Smooth muscle cell (in vitro differentiated cells): ENCODE results near the gene TMEM11. TPM values are rescaled to one million over a fixed set of nuclear protein-coding genes. Genes with fewer than 3 reads are reported as not detected.

Experiments used
- DNase-seq: peaks from one replicate; lab custom pipeline; 2025; ENCODE audit not compliant: unreplicated experiment; lab: John Stamatoyannopoulos, UW
- H2AFZ ChIP-seq: fragments of 200-600 bp; sonication (generic); 2 replicates; pipeline ENCODE4 v1.6.0; 2016; ENCODE audit warnings: antibody characterized with exemption, low read depth, mild to moderate bottlenecking
- H3F3A ChIP-seq: fragments of 200-600 bp; sonication (generic); 2 replicates; pipeline ENCODE4 v1.6.0; 2017; ENCODE audit warnings: antibody characterized with exemption, low read depth
- H3K27ac ChIP-seq: fragments of 200-600 bp; sonication (generic); 2 replicates; pipeline ENCODE4 v1.5.1; 2016; ENCODE audit warnings: low read depth, mild to moderate bottlenecking
- H3K27me3 ChIP-seq: fragments of 200-600 bp; sonication (generic); 2 replicates; pipeline ENCODE4 v1.6.1; 2016; ENCODE audit warnings: low read depth, mild to moderate bottlenecking
- H3K36me3 ChIP-seq: fragments of 200-600 bp; sonication (generic); 2 replicates; pipeline ENCODE4 v1.5.1; 2016; ENCODE audit warnings: low read depth
- H3K4me1 ChIP-seq: fragments of 200-600 bp; sonication (generic); 2 replicates; pipeline ENCODE4 v1.5.1; 2016; ENCODE audit warnings: low read depth
- H3K4me2 ChIP-seq: fragments of 200-600 bp; sonication (generic); 2 replicates; pipeline ENCODE4 v1.6.0; 2016; ENCODE audit warnings: mild to moderate bottlenecking
- H3K4me3 ChIP-seq: fragments of 200-600 bp; sonication (generic); 2 replicates; pipeline ENCODE4 v1.5.1; 2016; ENCODE audit warnings: mild to moderate bottlenecking
- H3K79me2 ChIP-seq: fragments of 200-600 bp; sonication (generic); 2 replicates; pipeline ENCODE4 v1.6.0; 2016; ENCODE audit warnings: low read depth, mild to moderate bottlenecking
- H3K9ac ChIP-seq: fragments of 200-600 bp; sonication (generic); 2 replicates; pipeline ENCODE4 v1.6.0; 2016; ENCODE audit warnings: low read depth
- H3K9me3 ChIP-seq: fragments of 200-600 bp; sonication (generic); replicated peaks from 2 replicates; pipeline ENCODE4 v1.5.1; 2016; ENCODE audit warnings: low read depth
- H4K20me1 ChIP-seq: fragments of 200-600 bp; sonication (generic); 2 replicates; pipeline ENCODE4 v1.6.0; 2016; ENCODE audit warnings: low read depth
- CTCF ChIP-seq: fragments of 200-600 bp; sonication (generic); IDR thresholded peaks from 2 replicates; pipeline ENCODE4 v1.5.1; 2017; ENCODE audit warnings: borderline replicate concordance, mild to moderate bottlenecking, antibody characterized with exemption; ENCODE audit not compliant: insufficient read depth, poor library complexity, severe bottlenecking
- WGBS: methylation state at CpG from one replicate; pipeline ENCODE4 v1.1.7; 2016; ENCODE audit warnings: low lambda C conversion rate; 5-methylcytosine and 5-hydroxymethylcytosine counted together
- polyA plus RNA-seq: library from polyadenylated mRNA; unstranded; fragments of >200 nt; fragmentation: Nextera tagmentation; extraction: Ambion mirVana; gene quantifications from 2 replicates; pipeline ENCODE4 v1.2.1, GENCODE V29; 2016
- small RNA-seq: library from RNA; depleted of rRNA; stranded (forward); fragments of <200 nt; gene quantifications from one replicate; pipeline ENCODE3, GENCODE V24; 2014
- total RNA-seq: library from RNA; depleted of rRNA; stranded (reverse); fragments of >200 nt; gene quantifications from 2 replicates; pipeline ENCODE4 v1.2.3, GENCODE V29; 2014

Gene TMEM11
- total and polyA plus RNA-seq, 2 experiments from 2014 or later = 24.0 to 80.3 TPM

GRCh38 chr17:21157586-21158370, 56.2 kb downstream of the TMEM11 start:
- Histone ChIP-seq H3K9ac (no peak overlapping the region), H2AFZ (no peak overlapping the region), H3K4me3 (no peak overlapping the region), H3K4me2 (no peak overlapping the region), H3F3A (no peaks in the 10 kb centered on the region), H3K27ac (no peak overlapping the region), H3K79me2 (no peaks in the 10 kb centered on the region), H3K27me3 (no peaks in the 10 kb centered on the region), H3K36me3 (no peaks in the 10 kb centered on the region), H3K4me1 (no peaks in the 10 kb centered on the region), H4K20me1 (no peaks in the 10 kb centered on the region), H3K9me3 (peaks cover 4% of the 10 kb centered on the region)
- 91% methylated on average over 1 of the region's 1 CpG for WGBS
- DNase-seq = no peak
- TF ChIP-seq CTCF = no peak

GRCh38 chr17:21152731-21153130, 61.2 kb downstream of the TMEM11 start:
- Histone ChIP-seq H4K20me1 (no peaks in the 10 kb centered on the region), H3K4me3 (no peak overlapping the region), H2AFZ (no peak overlapping the region), H3K9ac (no peak overlapping the region), H3K4me2 (no peak overlapping the region), H3K79me2 (peaks cover 5% of the 10 kb centered on the region), H3K4me1 (no peaks in the 10 kb centered on the region), H3K27ac (no peak overlapping the region), H3K36me3 (no peaks in the 10 kb centered on the region), H3K9me3 (peaks cover 8% of the 10 kb centered on the region), H3F3A (no peaks in the 10 kb centered on the region), H3K27me3 (no peaks in the 10 kb centered on the region)
- WGBS = 97% methylated on average over 1 of the region's 1 CpG
- no peak for TF ChIP-seq CTCF
- no peak for DNase-seq

- Histone ChIP-seq H3K4me1 (no peaks in the 10 kb centered on the region), H3F3A (no peaks in the 10 kb centered on the region), H2AFZ (no peak overlapping the region), H3K79me2 (peaks cover 5% of the 10 kb centered on the region), H3K9me3 (peaks cover 8% of the 10 kb centered on the region), H4K20me1 (no peaks in the 10 kb centered on the region), H3K36me3 (no peaks in the 10 kb centered on the region), H3K27ac (no peak overlapping the region), H3K4me3 (no peak overlapping the region), H3K9ac (no peak overlapping the region), H3K4me2 (no peak overlapping the region), H3K27me3 (no peaks in the 10 kb centered on the region)
- no peak for TF ChIP-seq CTCF
- 97% methylated on average over 1 of the region's 1 CpG for whole genome bisulfite sequencing
- DNase-seq = no peak
These were observed 64.3 kb downstream of the TMEM11 start for GRCh38 chr17:21149621-21150020.

Small RNA genes within 50 kb of the gene (small RNA-seq; reads per million reads assigned to genes)
- gene RN7SL426P = not detected

Other genes starting within 250 kb of the TMEM11 start
- gene USP22, start 171.2 kb downstream of the TMEM11 start, total RNA-seq = 136 and 151 TPM in 2 replicates
- gene USP22, start 171.2 kb downstream of the TMEM11 start, polyA plus RNA-seq = 79.3 and 85.1 TPM in 2 replicates
- gene DHRS7B, start 87.2 kb downstream of the TMEM11 start, total RNA-seq = 27.9 and 32.5 TPM in 2 replicates
- 30.0 and 36.8 TPM in 2 replicates for gene DHRS7B, start 87.2 kb downstream of the TMEM11 start, polyA plus RNA-seq
- 2.2 and 3.4 TPM in 2 replicates for gene NATD1, start 39.2 kb upstream of the TMEM11 start, total RNA-seq
- gene NATD1, start 39.2 kb upstream of the TMEM11 start, polyA plus RNA-seq = 2.7 and 4.3 TPM in 2 replicates
- gene MAP2K3, start 70.5 kb upstream of the TMEM11 start, total RNA-seq = 14.2 and 14.8 TPM in 2 replicates
- 53.8 and 58.4 TPM in 2 replicates for gene MAP2K3, start 70.5 kb upstream of the TMEM11 start, polyA plus RNA-seq
- 0.04 TPM in 2 replicates for gene KCNJ12, start 162.2 kb upstream of the TMEM11 start, total RNA-seq
- gene KCNJ12, start 162.2 kb upstream of the TMEM11 start, polyA plus RNA-seq = 0.18 and 1.0 TPM in 2 replicates